ENCODE results near the gene GSTO2. TPM values are rescaled to one million over a fixed set of nuclear protein-coding genes. Genes with fewer than 3 reads are reported as not detected.
A peak's percentile ranks its signal among the peaks of the same experiment; 100 is the strongest.

The GSTO2 gene
- total and polyA plus RNA-seq, 2 experiments from 2014 or later = 30.7 to 49.8 TPM

DNA sequence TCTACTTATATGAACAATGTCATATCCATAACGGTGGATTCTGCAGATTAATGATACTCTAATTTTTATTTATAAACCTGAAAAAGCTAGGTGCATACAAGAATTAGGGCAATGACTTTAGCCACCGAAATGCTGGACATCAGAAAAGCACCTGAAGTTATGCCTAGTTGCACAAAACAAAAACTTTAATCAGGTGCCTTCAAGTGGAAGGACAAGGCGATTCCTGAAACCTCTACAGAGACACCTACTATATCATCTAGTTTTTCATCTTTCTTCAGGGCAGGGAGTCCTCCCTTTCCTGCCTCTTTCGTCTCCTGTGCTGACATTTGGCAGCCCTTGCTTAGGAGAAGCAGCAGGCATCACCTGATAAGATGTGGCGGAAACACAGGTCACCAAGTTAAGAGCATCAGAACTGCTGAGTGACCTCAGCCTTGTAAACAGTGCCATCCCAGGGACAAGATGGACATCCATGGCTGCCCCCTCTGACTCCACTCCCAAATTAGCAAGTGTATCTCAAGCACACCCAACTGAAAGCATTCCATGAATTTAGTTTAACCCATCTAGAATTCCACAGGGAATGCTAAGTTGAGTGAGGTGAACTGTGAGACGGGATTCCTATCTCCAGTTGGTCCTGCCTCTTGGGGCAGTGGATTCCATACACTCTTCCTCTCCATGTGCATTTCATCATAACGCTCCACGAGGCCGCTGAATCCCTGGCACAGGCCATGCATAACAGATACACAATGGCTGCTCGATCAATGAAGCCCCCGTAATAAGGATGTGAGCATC is 63.5 kb downstream of the GSTO2 start:
- H3F3A ChIP-seq (replicated peaks; ENCODE audit: low read depth) = peaks cover 11% of the 10 kb centered on the region
- no peaks in the 10 kb centered on the region for H3K9me2 ChIP-seq (ENCODE audit: insufficient read depth)
- Mint-ChIP-seq H3K27me3 (ENCODE audit: insufficient read depth, low read depth, poor library complexity) (peaks cover 14% of the 10 kb centered on the region), H3K4me1 (peaks cover 95% of the 10 kb centered on the region), H3K36me3 (ENCODE audit: low read depth) (peaks cover under 1% of the 10 kb centered on the region; the same call in 2 of the 3 replicates), H3K4me3 (peak overlapping the region; percentile 11; the same call in 1 of the 3 replicates), H3K9me3 (no peaks in the 10 kb centered on the region; the same call in 2 of the 3 replicates), H3K27ac (peak overlapping the region; percentile 97)
- no peak overlapping the region for H2AFZ ChIP-seq
- peak overlapping the region; percentile 22; the same call in 1 of the 2 replicates for H3K4me3 ChIP-seq
- DNase-seq (ENCODE audit: low spot score) (no peak), ATAC-seq (no peak)
- H3K27me3 ChIP-seq (ENCODE audit: insufficient read depth) = no peaks in the 10 kb centered on the region
- H4K20me1 ChIP-seq (replicated peaks; ENCODE audit: insufficient read depth) = peaks cover 2% of the 10 kb centered on the region; the same call in 1 of the 2 replicates
- peak overlapping the region; percentile 94 for H3K27ac ChIP-seq (ENCODE audit: low read depth)
- peaks cover 97% of the 10 kb centered on the region for H3K79me2 ChIP-seq (replicated peaks; ENCODE audit: insufficient read depth)
- peak overlapping the region; percentile 53 for H3K4me2 ChIP-seq
- H3K4me1 ChIP-seq (ENCODE audit: insufficient read depth) = peaks cover 97% of the 10 kb centered on the region
- H3K36me3 ChIP-seq (ENCODE audit: insufficient read depth) = no peaks in the 10 kb centered on the region
- TF ChIP-seq, protein P1, sequence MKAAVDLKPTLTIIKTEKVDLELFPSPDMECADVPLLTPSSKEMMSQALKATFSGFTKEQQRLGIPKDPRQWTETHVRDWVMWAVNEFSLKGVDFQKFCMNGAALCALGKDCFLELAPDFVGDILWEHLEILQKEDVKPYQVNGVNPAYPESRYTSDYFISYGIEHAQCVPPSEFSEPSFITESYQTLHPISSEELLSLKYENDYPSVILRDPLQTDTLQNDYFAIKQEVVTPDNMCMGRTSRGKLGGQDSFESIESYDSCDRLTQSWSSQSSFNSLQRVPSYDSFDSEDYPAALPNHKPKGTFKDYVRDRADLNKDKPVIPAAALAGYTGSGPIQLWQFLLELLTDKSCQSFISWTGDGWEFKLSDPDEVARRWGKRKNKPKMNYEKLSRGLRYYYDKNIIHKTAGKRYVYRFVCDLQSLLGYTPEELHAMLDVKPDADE (IDR thresholded peaks at IDR 0.05) = no peak
- TF ChIP-seq NANOG (IDR thresholded peaks at IDR 0.05; ENCODE audit: borderline replicate concordance) (no peak), POLR2AphosphoS5 (IDR thresholded peaks at IDR 0.05; ENCODE audit: low read depth) (no peak), ZNF114 (CRISPR knock-in tag; IDR thresholded peaks at IDR 0.05) (no peak), CREB1 (CRISPR knock-in tag; IDR thresholded peaks at IDR 0.05; ENCODE audit: low read depth) (no peak), STAT1 (IDR thresholded peaks at IDR 0.05; ENCODE audit: unreplicated experiment) (no peak)
- TF ChIP-seq, protein P2, sequence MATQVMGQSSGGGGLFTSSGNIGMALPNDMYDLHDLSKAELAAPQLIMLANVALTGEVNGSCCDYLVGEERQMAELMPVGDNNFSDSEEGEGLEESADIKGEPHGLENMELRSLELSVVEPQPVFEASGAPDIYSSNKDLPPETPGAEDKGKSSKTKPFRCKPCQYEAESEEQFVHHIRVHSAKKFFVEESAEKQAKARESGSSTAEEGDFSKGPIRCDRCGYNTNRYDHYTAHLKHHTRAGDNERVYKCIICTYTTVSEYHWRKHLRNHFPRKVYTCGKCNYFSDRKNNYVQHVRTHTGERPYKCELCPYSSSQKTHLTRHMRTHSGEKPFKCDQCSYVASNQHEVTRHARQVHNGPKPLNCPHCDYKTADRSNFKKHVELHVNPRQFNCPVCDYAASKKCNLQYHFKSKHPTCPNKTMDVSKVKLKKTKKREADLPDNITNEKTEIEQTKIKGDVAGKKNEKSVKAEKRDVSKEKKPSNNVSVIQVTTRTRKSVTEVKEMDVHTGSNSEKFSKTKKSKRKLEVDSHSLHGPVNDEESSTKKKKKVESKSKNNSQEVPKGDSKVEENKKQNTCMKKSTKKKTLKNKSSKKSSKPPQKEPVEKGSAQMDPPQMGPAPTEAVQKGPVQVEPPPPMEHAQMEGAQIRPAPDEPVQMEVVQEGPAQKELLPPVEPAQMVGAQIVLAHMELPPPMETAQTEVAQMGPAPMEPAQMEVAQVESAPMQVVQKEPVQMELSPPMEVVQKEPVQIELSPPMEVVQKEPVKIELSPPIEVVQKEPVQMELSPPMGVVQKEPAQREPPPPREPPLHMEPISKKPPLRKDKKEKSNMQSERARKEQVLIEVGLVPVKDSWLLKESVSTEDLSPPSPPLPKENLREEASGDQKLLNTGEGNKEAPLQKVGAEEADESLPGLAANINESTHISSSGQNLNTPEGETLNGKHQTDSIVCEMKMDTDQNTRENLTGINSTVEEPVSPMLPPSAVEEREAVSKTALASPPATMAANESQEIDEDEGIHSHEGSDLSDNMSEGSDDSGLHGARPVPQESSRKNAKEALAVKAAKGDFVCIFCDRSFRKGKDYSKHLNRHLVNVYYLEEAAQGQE (IDR thresholded peaks at IDR 0.05; ENCODE audit: unreplicated experiment) = no peak

DNA sequence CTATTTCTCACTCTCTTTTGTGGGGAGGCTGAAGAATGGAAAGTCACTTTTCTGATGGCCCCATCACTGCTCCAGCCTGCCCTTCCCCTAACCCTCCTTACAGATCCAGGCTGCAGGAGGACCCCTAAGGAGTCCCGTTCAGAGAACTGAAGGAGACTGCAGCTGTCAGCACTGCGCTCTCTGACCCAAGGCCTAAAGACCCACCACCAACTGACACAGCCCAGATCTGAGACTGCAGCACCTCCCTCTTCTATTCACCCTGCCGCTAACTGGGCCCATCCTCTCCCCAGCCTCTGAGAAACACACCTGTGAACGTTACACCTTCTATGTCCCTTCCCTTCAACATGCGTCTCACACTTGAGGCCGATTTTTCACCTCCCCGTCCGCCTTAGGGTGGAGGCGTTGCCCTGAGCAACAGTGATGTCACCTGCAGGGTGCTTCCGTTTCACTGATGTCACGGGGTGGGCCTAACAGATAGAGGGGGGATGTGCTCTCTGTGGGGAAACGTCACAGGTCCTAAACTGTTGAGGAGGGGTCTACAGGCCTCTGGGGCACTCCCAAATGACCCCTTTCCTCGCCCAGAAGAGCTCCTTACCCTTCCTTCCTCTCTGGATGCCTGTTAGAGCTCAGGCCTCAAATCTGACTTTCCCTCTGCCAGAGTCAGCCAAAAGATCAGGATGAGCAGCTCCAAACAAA is 64.2 kb downstream of the GSTO2 start:
- no peak overlapping the region for H3K27ac ChIP-seq (ENCODE audit: low read depth)
- peaks cover 87% of the 10 kb centered on the region for H3K4me1 Mint-ChIP-seq
- H3K9me3 Mint-ChIP-seq = no peaks in the 10 kb centered on the region; the same call in 2 of the 3 replicates
- H3K4me2 ChIP-seq = peak overlapping the region; percentile 53; the same call in 1 of the 2 replicates
- peaks cover 92% of the 10 kb centered on the region for H3K79me2 ChIP-seq (replicated peaks; ENCODE audit: insufficient read depth)
- H3K27me3 ChIP-seq (ENCODE audit: insufficient read depth) = no peaks in the 10 kb centered on the region
- H3K27ac Mint-ChIP-seq = peak overlapping the region; percentile 87
- H2AFZ ChIP-seq = no peak overlapping the region
- TF ChIP-seq, protein P1 (IDR thresholded peaks at IDR 0.05) = no peak
- 0 out of 2 replicates have a peak, but pooled peaks have one; percentile 60 for TF ChIP-seq CREB1 (CRISPR knock-in tag; IDR thresholded peaks at IDR 0.05; ENCODE audit: low read depth)
- TF ChIP-seq, protein P2 (IDR thresholded peaks at IDR 0.05; ENCODE audit: unreplicated experiment) = no peak
- TF ChIP-seq NANOG (IDR thresholded peaks at IDR 0.05; ENCODE audit: borderline replicate concordance) = no peak
- H3K9me2 ChIP-seq (ENCODE audit: insufficient read depth) = no peaks in the 10 kb centered on the region
- DNase-seq (ENCODE audit: low spot score) = peak; percentile 39
- peak overlapping the region; percentile 11; the same call in 1 of the 3 replicates for H3K4me3 Mint-ChIP-seq
- H3K36me3 Mint-ChIP-seq (ENCODE audit: low read depth) = no peaks in the 10 kb centered on the region; the same call in 2 of the 3 replicates
- ATAC-seq = no peak
- peaks cover 13% of the 10 kb centered on the region for H3F3A ChIP-seq (replicated peaks; ENCODE audit: low read depth)
- no peak overlapping the region for H3K4me3 ChIP-seq
- peaks cover 90% of the 10 kb centered on the region for H3K4me1 ChIP-seq (ENCODE audit: insufficient read depth)
- peaks cover 2% of the 10 kb centered on the region; the same call in 1 of the 2 replicates for H4K20me1 ChIP-seq (replicated peaks; ENCODE audit: insufficient read depth)
- no peaks in the 10 kb centered on the region for H3K36me3 ChIP-seq (ENCODE audit: insufficient read depth)
- peaks cover 14% of the 10 kb centered on the region for H3K27me3 Mint-ChIP-seq (ENCODE audit: insufficient read depth, low read depth, poor library complexity)
